Measurements from ENCODE around the gene ABI1. TPM values are rescaled to one million over a fixed set of nuclear protein-coding genes. Genes with fewer than 3 reads are reported as not detected.
A peak's percentile ranks its signal among the peaks of the same experiment; 100 is the strongest.

Gene ABI1
- total RNA-seq, 1 donor from 2014 or later, result 61.1 TPM

- Histone ChIP-seq H3K27me3 (ENCODE audit: control insufficient read depth, insufficient read depth, low read length) (no peaks in the 10 kb centered on the region), H3K36me3 (ENCODE audit: control insufficient read depth, insufficient read depth, low read length) (peaks cover 2% of the 10 kb centered on the region), H3K4me3 (ENCODE audit: low read depth, low read length) (no peak overlapping the region)
- FAIRE-seq, result no peak
- peak; percentile 41 for DNase-seq (ENCODE audit: low read depth)
- TF ChIP-seq CTCF (IDR thresholded peaks at IDR 0.05; ENCODE audit: insufficient read depth, low read length, severe bottlenecking), result no peak
Measured at GRCh38 chr10:26733750-26734568, 126.8 kb downstream of the ABI1 start.

GRCh38 chr10:26730552-26730951 is 130.2 kb downstream of the ABI1 start:
- DNase-seq (ENCODE audit: low read depth) (no peak), FAIRE-seq (no peak)
- Histone ChIP-seq H3K27me3 (ENCODE audit: control insufficient read depth, insufficient read depth, low read length) (no peaks in the 10 kb centered on the region), H3K4me3 (ENCODE audit: low read depth, low read length) (no peak overlapping the region), H3K36me3 (ENCODE audit: control insufficient read depth, insufficient read depth, low read length) (peaks cover 2% of the 10 kb centered on the region)
- TF ChIP-seq CTCF (IDR thresholded peaks at IDR 0.05; ENCODE audit: insufficient read depth, low read length, severe bottlenecking), result no peak

- no peak for DNase-seq (ENCODE audit: low read depth)
- TF ChIP-seq CTCF (IDR thresholded peaks at IDR 0.05; ENCODE audit: insufficient read depth, low read length, severe bottlenecking), result no peak
- no peak for FAIRE-seq
- Histone ChIP-seq H3K4me3 (ENCODE audit: low read depth, low read length) (no peak overlapping the region), H3K27me3 (ENCODE audit: control insufficient read depth, insufficient read depth, low read length) (no peaks in the 10 kb centered on the region), H3K36me3 (ENCODE audit: control insufficient read depth, insufficient read depth, low read length) (no peaks in the 10 kb centered on the region)
Measured at GRCh38 chr10:26729395-26729794, 131.4 kb downstream of the ABI1 start.

GRCh38 chr10:26728957-26729356 is 131.8 kb downstream of the ABI1 start:
- Histone ChIP-seq H3K27me3 (ENCODE audit: control insufficient read depth, insufficient read depth, low read length) (no peaks in the 10 kb centered on the region), H3K4me3 (ENCODE audit: low read depth, low read length) (no peak overlapping the region), H3K36me3 (ENCODE audit: control insufficient read depth, insufficient read depth, low read length) (no peaks in the 10 kb centered on the region)
- TF ChIP-seq CTCF (IDR thresholded peaks at IDR 0.05; ENCODE audit: insufficient read depth, low read length, severe bottlenecking), result no peak
- DNase-seq (ENCODE audit: low read depth), result no peak
- no peak for FAIRE-seq

- DNase-seq (ENCODE audit: low read depth) (peak; percentile 38), FAIRE-seq (no peak)
- Histone ChIP-seq H3K27me3 (ENCODE audit: control insufficient read depth, insufficient read depth, low read length) (no peaks in the 10 kb centered on the region), H3K36me3 (ENCODE audit: control insufficient read depth, insufficient read depth, low read length) (no peaks in the 10 kb centered on the region), H3K4me3 (ENCODE audit: low read depth, low read length) (no peak overlapping the region)
- TF ChIP-seq CTCF (IDR thresholded peaks at IDR 0.05; ENCODE audit: insufficient read depth, low read length, severe bottlenecking), result no peak
Measured at GRCh38 chr10:26727005-26727404, 133.8 kb downstream of the ABI1 start.

Data from bronchial epithelial cell (primary cell).